NCI-H82 (cell line): Measurements from ENCODE around the gene LPIN3.

Source experiments
- DNase-seq: peaks from one replicate; lab custom pipeline; 2025; lab: John Stamatoyannopoulos, UW

Gene LPIN3

GRCh38 chr20:41350408-41350962 lies 9.9 kb downstream of the LPIN3 start:
- DNase-seq = no peak

- peak; percentile 32 for DNase-seq
These were observed 11.5 kb downstream of the LPIN3 start for GRCh38 chr20:41352106-41352505.

- DNase-seq = peak; percentile 30
These were observed 12.0 kb downstream of the LPIN3 start for GRCh38 chr20:41352666-41353065.

- DNase-seq = no peak
These were observed 12.9 kb downstream of the LPIN3 start for GRCh38 chr20:41353530-41353929.

GRCh38 chr20:41355192-41355591 lies 14.6 kb downstream of the LPIN3 start:
- no peak for DNase-seq

GRCh38 chr20:41355598-41356203 lies 15.1 kb downstream of the LPIN3 start:
- DNase-seq = no peak

GRCh38 chr20:41356951-41357350 lies 16.3 kb downstream of the LPIN3 start:
- DNase-seq = no peak

GRCh38 chr20:41357424-41358163 lies 17.0 kb downstream of the LPIN3 start:
- DNase-seq = no peak

- no peak for DNase-seq
These were observed 17.6 kb downstream of the LPIN3 start for GRCh38 chr20:41358230-41358629.

GRCh38 chr20:41358717-41359116 lies 18.1 kb downstream of the LPIN3 start:
- no peak for DNase-seq

- DNase-seq = peak; percentile 24
These were observed 19.0 kb downstream of the LPIN3 start for GRCh38 chr20:41359541-41360011.

GRCh38 chr20:41360831-41361756 lies 20.5 kb downstream of the LPIN3 start:
- no peak for DNase-seq

GRCh38 chr20:41361757-41362747 lies 21.4 kb downstream of the LPIN3 start:
- no peak for DNase-seq

GRCh38 chr20:41362748-41363140 lies 22.1 kb downstream of the LPIN3 start:
- DNase-seq = no peak

GRCh38 chr20:41363601-41364000 lies 23.0 kb downstream of the LPIN3 start:
- no peak for DNase-seq

- DNase-seq = no peak
These were observed 23.7 kb downstream of the LPIN3 start for GRCh38 chr20:41364236-41364855.

GRCh38 chr20:41364967-41365765 lies 24.5 kb downstream of the LPIN3 start:
- no peak for DNase-seq

GRCh38 chr20:41365777-41366545 lies 25.3 kb downstream of the LPIN3 start:
- peak; percentile 40 for DNase-seq
